GM18868 (cell line): ENCODE results near the gene KLF5.

Experiments
- ATAC-seq: cut with Tn5 transposase; IDR thresholded peaks from one replicate; pipeline ENCODE4 v1.9.1; 2021; ENCODE audit warnings: mild to moderate bottlenecking, moderate library complexity; ENCODE audit not compliant: unreplicated experiment

Gene KLF5

DNA sequence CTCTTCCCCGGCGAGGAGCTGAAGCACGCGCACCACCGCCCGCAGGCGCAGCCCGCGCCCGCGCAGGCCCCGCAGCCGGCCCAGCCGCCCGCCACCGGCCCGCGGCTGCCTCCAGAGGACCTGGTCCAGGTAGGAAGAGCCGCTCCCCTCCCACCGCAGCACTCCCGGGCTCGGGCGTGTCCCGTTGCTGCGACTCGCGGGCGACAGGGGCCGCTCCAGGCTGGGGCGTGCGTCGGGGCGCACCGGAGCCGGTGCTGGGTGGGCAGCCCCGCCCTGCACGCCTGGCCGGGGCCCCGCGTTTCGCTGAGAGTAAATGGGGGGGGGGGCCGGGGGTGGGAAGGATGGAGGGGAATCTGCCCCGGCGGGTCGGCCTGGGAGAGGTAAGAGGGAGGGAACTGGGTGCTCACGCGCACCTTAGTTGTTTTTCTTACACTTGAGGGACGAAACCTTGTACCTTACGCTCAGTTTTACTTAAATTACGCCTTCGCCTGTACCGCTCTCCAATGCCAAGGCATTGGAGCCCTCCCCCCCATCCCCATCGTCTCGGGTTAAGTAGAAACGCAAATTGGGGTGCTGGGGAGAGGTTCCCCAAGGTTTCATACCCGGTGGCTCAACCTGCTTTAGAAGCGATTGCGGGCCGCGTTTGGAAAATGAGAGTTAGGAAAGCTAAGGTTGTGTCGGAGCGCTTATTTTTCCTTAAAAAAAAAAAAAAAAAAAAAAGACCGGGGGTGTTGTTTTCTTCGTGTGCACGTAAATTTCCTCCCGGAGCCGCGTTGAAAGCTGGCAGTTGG is 850 bp downstream of the KLF5 start:
- ATAC-seq = peak; percentile 35

DNA sequence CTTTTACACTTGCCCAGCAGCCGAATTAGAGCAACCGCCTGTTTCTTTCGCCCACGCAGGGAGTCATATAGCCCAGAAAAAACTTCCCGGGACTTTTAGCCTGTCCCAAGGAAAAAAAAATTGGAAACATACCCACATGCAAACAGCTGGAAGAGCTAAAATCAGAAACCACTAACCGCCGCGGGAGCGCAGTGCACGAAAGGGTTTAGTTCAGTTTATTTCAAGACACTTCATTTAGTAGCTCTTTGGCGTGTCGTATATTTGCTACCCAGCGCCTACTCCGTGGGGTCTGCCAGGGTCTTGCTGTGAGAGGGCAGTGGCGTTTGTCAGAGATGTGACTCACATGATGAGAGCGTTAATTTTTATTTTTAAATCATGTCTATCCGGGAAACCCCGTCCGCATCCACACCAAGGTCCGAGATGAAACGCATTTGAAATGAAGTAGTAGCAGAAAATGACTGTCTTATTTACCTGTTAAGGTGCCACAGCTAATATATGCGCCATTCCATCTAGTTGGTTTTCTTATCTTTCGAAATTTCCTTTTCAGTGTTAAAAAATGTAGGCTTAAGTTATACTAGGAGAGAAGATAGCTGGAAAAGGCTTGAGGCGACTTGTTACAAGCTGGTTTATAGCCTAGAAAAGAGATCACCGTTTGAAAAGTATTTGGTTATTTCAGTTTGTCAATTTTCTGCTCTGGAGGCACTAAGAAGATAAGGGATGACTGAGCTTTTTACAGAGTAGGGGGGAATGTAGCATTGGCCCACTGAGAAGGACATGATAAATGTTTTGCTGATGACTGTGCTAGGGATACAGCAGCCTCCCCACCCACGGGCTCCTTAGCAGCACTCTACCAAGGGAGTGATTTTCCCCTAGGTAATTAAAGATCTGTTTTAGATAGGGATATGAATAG is 1.7 kb downstream of the KLF5 start:
- no peak for ATAC-seq

DNA sequence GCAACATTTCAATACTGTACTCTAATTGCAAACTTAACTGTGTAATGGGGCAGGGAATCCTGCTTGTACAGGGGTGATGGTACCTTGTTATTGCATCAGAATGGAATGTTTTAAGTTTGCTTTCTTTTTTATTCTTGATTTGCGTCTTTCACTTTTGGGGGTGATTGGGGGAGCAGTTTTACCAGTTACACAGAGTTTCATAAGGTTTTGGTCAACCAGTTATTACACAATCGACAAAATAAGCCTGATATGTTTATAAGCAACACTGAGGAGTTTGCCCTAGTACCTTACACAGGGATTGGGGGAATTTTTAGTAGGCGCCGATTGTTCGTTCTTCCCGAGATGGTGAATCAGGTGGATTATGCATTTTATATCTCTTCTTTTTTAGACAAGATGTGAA is 2.7 kb downstream of the KLF5 start:
- no peak for ATAC-seq

DNA sequence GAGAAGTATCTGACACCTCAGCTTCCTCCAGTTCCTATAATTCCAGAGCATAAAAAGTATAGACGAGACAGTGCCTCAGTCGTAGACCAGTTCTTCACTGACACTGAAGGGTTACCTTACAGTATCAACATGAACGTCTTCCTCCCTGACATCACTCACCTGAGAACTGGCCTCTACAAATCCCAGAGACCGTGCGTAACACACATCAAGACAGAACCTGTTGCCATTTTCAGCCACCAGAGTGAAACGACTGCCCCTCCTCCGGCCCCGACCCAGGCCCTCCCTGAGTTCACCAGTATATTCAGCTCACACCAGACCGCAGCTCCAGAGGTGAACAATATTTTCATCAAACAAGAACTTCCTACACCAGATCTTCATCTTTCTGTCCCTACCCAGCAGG is 3.1 kb downstream of the KLF5 start:
- no peak for ATAC-seq

DNA sequence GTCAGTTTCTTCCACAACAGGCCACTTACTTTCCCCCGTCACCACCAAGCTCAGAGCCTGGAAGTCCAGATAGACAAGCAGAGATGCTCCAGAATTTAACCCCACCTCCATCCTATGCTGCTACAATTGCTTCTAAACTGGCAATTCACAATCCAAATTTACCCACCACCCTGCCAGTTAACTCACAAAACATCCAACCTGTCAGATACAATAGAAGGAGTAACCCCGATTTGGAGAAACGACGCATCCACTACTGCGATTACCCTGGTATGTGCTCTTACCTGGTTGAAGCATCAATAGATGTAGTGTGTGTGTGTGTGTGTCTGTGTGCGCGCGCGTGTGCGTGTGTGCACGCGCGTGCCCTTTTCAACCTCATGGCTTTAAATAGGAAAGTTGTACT is 3.7 kb downstream of the KLF5 start:
- no peak for ATAC-seq

DNA sequence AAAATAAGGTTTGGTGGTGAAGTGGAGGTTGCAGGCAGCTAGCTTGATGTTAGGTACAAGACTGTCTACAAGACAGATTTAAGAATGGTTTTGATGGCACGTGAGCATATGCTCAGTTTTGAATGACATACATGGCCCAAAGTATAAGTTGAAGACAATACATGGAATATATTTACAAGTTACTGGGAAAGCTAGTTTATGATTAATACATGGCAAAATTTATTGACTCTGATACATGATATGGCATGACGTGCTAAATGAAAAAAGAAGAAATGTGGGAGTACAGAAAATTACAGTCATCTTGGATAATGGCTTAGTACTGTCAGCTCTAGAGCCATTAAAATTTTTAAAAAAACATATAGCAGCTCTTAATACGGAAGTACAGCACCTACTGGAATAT is 4.4 kb downstream of the KLF5 start:
- no peak for ATAC-seq

DNA sequence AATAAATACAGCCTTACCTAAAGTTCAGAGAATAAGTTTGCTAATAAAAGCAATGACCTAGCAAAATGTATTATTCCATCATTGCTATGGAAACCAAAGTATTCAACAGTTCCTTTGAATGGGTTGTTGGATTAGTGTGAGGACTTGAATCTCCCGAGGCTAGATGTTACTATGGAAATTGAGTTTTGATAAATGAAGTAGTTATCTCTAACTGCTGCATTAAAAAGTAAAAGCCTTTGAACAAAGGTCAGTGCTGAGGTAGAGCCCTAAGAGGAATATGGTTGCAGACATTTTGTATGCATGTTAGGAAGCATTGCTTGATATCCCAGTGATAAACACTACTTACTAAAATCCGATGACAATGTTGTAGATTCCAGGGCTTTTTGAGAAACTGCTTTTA is 6.2 kb downstream of the KLF5 start:
- no peak for ATAC-seq

DNA sequence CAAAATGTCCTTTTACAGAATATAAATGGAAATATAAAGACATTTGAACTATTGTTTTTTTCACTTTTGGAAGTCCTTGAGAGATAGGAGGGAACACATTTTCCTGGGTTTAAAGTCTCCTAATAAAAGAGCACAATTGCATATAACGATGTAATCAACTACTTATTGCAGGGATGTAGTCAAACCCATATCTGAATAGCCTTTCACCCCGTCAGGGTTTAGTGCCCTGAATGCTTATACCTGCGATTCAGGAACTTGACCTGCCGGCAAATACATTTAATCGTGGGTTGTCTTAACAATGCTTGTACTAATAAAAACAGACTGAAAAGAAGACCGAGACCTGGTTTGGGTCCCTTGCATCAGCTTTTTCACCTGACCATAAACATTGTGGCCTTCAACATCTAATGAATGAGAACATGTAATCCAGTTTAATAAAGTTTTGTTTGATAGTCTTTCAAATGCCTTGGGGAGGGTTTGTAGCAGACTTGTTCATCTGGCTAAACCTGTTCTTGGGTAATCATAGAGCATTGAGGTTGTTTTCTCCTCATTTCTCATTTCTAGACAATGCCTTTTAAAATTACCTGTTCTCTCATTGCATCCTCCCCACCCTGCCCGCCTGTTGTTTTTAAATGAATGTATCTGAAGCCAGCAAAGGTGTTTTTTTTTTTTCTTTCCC is 7.0 kb downstream of the KLF5 start:
- ATAC-seq = no peak

DNA sequence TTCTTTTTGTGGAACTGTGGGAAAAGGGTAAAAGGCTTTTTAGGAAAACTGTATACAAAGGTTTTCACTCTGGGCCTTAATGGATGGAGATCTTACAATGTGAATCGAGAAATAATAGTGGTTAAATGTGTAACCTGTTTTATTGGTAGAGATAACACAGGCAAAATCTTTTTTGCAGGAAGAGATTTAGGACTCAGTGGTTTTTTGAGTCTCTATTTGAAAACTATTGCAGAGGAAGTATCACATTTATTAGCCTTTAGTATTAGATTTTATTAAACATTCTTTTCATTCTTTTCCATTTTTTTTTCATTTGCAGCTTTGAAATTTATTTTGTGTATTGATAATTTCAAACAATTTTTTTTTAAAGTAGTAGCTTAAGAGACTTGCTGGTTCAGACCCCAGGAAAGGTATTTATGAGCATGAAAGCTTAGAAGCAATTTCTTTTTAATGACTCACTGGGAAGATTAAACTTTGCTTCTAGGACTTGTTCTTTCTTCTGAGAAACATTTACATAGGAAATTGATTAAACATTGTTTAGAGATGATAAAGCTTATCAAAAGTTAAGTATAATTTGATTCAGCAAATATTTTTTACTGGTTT is 10.5 kb downstream of the KLF5 start:
- no peak for ATAC-seq

DNA sequence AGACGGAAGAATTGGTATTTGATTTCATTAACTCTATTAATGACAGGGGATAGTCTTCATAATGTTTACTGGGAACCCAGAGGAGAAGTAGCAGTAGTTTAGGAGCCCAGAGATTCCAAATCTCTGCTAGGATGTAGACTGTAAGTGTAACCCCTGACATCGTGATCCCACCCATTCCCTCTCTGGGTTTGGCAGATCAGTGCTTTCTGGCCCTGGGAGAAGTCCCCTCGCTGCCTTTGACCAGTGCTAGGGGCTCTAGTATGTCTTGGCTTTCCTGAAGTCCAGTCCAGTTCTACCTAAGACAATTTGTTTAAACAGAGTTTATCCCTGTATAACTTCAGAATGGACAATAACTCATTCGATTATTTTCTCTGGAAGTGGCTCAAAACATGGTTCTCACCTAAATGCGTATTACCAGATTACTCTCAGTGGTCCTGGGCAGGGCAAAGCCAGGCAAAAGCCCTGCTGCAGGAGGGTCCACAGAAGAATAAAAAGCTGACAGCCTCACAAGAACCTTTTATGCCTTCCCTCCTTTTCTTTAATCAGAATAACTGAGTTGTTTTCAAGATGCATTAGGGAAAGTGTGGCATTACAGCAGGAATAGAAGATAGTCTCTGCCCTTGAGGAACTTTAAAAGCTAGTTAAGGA is 11.8 kb downstream of the KLF5 start:
- no peak for ATAC-seq

DNA sequence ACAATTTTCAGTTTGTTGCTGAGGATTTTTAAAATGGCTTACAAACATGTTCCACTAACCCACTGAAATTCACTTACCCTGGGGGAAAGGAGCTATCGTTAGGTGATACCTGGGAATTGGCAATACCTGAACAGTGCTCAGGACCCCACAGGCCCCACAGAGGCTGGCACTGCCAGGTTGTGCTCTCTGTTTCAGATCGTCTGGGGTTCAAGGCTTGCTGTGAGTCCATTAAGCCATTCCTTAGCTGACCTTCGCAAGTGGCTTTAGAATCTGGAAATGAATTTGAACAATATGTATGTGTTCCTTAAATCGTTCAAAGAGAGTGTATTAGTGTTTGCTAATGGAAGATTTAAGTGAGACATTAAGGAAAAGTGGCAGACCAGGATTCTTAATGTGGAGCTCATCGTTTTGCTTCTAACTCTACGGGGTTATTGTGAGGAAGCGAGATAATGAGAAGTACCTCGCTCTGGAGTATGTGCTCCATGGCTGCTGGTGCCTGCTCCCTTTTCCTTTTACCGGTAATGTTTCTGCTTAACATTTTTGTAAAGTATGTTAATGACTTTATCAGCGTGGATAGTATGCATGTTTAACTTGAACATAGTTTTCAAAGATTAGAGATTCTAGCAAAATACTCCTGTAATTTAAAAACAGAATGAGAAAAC is 13.6 kb downstream of the KLF5 start:
- no peak for ATAC-seq

DNA sequence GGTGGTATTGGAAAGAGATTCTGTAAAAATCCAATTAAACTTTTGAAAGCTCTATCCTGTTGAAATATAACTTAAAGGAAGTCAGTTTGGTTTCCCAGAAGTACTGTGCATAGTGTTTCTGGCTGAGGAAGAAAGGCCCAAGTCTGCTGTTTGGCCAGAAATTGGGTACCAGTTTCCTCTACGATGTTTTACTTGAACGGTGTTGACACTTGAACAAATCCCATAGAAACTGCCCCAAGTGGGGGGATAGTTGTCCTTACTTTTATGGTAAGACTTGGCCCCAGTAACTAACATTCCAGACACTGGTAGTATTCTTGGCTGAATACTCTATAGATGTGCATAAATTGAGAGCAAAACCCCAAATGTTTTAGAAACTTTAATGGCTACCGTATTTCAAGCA is 14.2 kb downstream of the KLF5 start:
- no peak for ATAC-seq

DNA sequence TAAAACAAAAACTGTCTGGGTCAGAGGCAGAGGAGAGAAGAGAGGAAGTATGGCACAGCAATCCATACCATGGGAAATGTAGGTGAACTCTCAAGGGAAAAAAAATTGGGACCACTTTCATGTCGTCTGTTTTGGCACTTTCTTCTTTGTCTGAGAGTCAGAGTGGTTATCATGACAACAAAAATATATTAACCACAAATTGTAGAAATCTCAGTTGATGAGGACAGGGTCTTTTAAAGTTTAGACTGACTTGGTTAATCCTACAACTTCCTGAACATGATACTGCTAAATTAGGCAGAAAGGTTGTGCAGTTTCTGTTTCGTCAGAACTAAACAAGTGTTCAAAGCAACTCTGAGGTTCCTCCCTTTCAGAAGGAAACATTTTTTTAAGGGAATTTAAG is 15.2 kb downstream of the KLF5 start:
- peak; percentile 74 for ATAC-seq

DNA sequence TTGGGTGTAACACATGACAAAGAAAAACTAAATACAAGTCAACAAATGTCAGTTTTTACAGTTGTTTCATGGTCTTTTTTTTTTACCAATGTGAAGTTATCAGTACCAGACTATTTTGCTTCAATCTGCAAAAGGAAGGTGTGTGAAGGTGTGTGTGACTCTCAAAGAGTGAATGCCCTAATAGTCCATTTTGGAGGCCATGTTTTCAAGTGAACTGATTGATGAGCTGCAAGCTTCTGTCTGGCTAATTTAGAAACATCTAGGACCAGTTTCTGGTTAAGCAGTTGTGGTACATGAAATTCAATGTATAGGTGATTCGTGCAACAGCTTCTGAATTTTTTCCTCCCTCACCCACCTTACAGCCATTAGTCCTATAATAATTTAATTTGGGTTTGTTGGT is 16.1 kb downstream of the KLF5 start:
- ATAC-seq = no peak

DNA sequence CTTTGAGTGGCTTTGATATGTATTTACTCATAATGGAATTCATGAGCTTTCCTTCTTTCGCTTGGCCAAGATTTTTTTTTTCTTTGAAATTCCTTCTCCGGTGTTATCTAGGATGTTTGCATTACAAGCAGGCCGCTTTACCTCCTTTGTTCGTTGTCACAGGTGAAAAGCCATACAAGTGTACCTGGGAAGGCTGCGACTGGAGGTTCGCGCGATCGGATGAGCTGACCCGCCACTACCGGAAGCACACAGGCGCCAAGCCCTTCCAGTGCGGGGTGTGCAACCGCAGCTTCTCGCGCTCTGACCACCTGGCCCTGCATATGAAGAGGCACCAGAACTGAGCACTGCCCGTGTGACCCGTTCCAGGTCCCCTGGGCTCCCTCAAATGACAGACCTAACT is 16.7 kb downstream of the KLF5 start:
- no peak for ATAC-seq

DNA sequence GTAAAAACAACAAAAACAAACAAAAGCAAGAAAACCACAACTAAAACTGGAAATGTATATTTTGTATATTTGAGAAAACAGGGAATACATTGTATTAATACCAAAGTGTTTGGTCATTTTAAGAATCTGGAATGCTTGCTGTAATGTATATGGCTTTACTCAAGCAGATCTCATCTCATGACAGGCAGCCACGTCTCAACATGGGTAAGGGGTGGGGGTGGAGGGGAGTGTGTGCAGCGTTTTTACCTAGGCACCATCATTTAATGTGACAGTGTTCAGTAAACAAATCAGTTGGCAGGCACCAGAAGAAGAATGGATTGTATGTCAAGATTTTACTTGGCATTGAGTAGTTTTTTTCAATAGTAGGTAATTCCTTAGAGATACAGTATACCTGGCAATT is 17.1 kb downstream of the KLF5 start:
- ATAC-seq = no peak

DNA sequence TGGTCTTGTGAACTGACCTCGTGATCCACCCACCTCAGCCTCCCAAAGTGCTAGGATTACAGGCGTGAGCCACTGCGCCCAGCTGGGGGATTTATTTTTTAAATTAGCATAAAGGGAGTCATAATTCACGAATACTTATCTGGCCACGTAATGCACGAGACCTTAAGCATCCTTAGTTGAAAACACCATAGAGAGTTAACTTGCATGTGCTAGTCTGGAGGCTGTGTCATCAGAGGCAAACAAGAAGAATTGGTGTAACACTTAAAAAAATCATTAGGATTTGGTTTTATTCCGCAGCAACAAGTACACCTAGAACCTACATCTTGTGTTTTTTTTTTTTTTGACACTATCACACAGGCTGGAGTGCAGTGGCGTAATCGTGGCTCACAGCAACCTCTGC is 19.1 kb downstream of the KLF5 start:
- no peak for ATAC-seq

DNA sequence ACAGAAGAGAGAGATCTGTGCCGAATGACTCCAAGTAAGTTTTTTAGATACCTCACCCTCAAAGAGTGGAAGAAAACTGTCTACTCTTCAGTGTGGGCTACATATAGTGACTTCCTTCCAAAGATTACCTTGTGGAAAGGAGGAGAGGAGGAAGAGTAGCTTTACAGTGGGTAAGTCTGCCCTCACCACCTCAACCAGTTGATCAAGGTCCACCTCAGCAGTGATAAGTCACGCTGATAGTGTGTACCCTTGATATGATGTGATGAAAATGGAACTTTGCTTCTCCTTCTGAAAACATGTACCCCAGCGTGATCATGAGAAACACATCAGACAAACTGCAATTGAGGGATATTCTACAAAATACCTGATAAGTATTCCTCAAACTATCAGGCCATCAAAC is 20.6 kb downstream of the KLF5 start:
- no peak for ATAC-seq

DNA sequence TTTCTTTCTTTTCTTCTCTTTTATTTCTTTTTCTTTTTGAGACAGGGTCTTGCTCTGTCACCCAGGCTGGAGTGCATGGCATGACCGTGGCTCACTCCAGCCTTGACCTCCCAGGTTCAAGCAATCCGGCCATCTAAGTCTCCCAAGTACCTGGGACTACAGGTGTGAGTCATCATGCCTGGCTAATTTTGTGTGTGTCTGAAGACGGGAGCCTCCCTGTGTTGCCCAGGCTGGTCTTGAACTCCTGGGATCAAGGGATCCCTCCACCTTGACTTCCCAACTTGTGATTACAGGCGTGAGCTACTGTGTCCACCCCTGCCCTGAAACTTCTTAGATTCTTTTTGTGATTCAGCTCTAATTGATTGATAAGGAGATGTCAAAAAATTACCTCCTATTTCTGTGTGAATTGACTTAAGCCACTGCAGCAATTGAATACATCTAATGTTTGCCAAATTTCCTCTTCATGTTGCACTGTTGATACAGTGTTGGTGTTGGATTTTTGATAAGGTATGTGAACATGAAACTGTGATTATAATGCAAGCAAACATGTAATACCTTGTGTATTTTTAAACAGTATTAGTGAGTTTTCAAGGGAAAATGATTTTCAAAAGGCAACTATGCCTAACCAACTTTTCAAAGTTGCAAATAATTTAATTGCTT is 22.6 kb downstream of the KLF5 start:
- no peak for ATAC-seq

DNA sequence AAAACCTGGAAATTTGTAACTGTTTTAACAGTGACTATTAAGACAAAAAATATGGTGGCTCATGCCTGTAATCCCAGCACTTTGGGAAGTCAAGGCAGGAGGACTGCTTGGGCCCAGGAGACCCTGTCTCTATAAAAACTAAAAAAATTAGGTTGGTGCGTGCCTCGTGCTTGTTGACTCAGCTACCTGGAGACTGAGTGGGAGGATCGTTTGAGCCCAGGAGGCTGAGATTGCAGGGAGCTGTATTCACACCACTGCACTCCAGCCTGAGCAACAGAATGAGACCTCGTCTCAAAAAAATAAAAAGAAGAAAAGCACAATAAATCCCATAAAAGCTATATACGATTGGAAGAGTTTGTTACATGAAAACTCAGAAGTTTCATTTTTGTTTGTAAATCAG is 23.7 kb downstream of the KLF5 start:
- no peak for ATAC-seq
